ENCODE results near the gene EYA2.

Gene EYA2

DNA sequence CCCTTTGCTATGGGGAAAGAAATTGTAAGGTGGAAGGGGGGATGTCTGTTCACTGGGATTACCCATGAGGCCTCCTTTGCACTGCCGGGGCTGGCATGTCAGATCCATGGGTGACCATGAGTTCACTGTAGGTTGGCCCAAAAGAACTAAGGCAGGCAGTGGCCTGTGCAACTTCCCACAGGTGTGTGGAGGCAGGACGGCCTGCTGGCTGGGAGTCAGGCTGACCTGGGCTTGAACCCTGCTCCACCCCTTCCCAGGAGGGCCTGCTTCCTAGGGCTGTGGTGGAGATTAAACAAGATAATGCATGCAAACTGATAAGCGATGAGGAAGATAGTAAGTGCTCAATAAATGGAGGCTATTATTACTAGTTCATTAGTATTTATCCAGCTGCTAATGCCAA, 163.0 kb downstream of the EYA2 start:
- H3K4me3 ChIP-seq (ENCODE audit: low read depth, low read length), result no peak overlapping the region
- TF ChIP-seq, protein P1, sequence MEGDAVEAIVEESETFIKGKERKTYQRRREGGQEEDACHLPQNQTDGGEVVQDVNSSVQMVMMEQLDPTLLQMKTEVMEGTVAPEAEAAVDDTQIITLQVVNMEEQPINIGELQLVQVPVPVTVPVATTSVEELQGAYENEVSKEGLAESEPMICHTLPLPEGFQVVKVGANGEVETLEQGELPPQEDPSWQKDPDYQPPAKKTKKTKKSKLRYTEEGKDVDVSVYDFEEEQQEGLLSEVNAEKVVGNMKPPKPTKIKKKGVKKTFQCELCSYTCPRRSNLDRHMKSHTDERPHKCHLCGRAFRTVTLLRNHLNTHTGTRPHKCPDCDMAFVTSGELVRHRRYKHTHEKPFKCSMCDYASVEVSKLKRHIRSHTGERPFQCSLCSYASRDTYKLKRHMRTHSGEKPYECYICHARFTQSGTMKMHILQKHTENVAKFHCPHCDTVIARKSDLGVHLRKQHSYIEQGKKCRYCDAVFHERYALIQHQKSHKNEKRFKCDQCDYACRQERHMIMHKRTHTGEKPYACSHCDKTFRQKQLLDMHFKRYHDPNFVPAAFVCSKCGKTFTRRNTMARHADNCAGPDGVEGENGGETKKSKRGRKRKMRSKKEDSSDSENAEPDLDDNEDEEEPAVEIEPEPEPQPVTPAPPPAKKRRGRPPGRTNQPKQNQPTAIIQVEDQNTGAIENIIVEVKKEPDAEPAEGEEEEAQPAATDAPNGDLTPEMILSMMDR (conservative IDR thresholded peaks at IDR 0.05; ENCODE audit: low read depth, low read length), result no peak
- no peak for DNase-seq (ENCODE audit: low read depth)

- TF ChIP-seq, protein P1 (conservative IDR thresholded peaks at IDR 0.05; ENCODE audit: low read depth, low read length), result no peak
- no peak overlapping the region for H3K4me3 ChIP-seq (ENCODE audit: low read depth, low read length)
- DNase-seq (ENCODE audit: low read depth), result no peak
These were observed 163.6 kb downstream of the EYA2 start for GRCh38 chr20:47058236-47058635.

DNA sequence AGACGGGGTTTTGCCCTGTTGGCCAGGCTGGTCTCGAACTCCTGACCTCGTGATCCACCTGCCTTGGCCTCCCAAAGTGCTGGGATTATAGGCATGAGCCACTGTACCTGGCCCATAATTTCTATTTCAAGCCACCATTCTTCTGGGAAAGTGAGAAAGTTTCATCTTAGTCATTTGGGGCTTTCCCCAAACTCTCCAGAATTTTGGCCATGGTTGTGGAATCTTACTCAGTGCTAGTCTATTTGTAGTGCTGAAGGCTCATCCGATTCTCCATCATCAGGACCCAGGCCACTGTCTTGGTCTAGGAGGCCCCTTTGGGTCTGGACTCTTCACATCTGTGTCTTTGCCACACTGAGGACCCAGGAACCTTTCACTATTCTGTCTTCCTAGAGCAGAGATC, 164.9 kb downstream of the EYA2 start:
- no peak for DNase-seq (ENCODE audit: low read depth)
- H3K4me3 ChIP-seq (ENCODE audit: low read depth, low read length), result no peak overlapping the region
- TF ChIP-seq, protein P1 (conservative IDR thresholded peaks at IDR 0.05; ENCODE audit: low read depth, low read length), result no peak

DNA sequence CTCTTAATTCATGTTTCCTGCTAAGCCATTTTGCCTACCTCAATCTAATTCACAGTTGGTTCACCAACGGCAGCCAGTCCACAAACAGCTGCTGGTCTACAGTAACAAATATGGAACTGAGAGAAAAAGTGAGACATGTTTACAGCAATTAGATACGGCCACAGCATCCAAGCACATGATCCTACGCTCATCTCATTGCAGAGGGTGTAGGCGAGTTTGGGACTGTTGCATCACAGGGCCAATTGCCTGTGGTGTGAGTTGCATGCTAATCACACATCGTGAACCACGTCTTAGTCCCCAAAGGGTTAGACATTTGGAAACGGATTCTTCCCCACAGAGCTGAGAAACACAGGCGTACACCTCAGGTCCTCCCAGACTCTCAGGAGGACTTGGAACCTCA, 166.9 kb downstream of the EYA2 start:
- TF ChIP-seq, protein P1 (conservative IDR thresholded peaks at IDR 0.05; ENCODE audit: low read depth, low read length), result no peak
- DNase-seq (ENCODE audit: low read depth), result no peak
- H3K4me3 ChIP-seq (ENCODE audit: low read depth, low read length), result no peak overlapping the region

GRCh38 chr20:47062226-47062890, 167.7 kb downstream of the EYA2 start:
- H3K4me3 ChIP-seq (ENCODE audit: low read depth, low read length), result no peak overlapping the region
- TF ChIP-seq, protein P1 (conservative IDR thresholded peaks at IDR 0.05; ENCODE audit: low read depth, low read length), result no peak
- DNase-seq (ENCODE audit: low read depth), result peak; percentile 32

DNA sequence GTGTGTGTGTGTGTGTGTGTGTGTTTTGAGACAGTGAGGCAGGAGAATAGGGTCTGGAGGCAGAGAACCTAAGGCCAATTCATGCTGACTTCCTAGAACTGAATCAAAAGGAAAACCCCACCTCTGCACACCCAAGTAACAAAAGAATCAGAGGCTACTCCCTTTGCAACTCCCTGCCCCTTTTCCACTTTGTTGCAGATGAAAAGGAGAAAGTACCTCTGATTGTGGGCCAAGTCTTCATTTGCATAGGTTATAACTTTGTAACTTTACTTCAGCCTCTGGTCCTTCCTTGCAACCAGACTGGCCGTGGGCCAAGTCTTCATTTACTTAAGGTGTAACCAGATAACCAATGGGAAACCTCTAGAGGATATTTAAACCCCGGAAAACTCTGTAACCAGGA, 168.8 kb downstream of the EYA2 start:
- peak; percentile 9 for DNase-seq (ENCODE audit: low read depth)
- H3K4me3 ChIP-seq (ENCODE audit: low read depth, low read length), result no peak overlapping the region
- TF ChIP-seq, protein P1 (conservative IDR thresholded peaks at IDR 0.05; ENCODE audit: low read depth, low read length), result no peak

DNA sequence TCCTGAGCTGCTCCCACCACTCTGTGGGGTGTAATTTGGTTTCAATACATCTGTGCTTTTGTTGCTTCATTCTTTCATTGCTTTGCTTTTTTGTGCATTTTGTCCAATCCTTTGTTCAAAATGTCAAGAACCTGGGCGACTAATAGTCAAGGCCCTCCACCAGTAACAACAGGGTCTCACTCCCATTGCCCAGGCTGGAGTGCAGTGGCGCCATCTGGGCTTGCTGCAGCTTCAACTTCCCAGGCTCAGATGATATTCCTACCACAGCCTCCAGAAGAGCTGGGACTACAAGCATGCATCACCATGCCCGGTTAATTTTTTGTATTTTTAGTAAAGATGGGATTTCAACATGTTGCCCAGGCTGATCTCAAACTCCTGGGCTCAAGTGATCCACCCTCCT, 169.2 kb downstream of the EYA2 start:
- no peak for DNase-seq (ENCODE audit: low read depth)
- H3K4me3 ChIP-seq (ENCODE audit: low read depth, low read length), result no peak overlapping the region
- TF ChIP-seq, protein P1 (conservative IDR thresholded peaks at IDR 0.05; ENCODE audit: low read depth, low read length), result peak; percentile 7
